GM12878 (cell line): Measurements from ENCODE around the gene EML3. TPM values are rescaled to one million over a fixed set of nuclear protein-coding genes. Genes with fewer than 3 reads are reported as not detected.
"Not testable (repeated sequence)": the region's sequence is repeated elsewhere in the genome, so short reads cannot be mapped to it uniquely, and the experiment has no call there.

ENCODE experiments used
- ATAC-seq: fragments of 200-7000 bp; cut with Tn5 transposase; 3 replicates; pipeline ENCODE4 v1.9.1; 2020; ENCODE audit warnings: mild to moderate bottlenecking, moderate library complexity
- BruUV-seq: library from RNA; stranded (reverse); fragments of 400-500 nt; replicated peaks from 2 replicates; lab custom pipeline; 2021; lab: Mats Ljungman, UMichigan
- CTCF ChIA-PET: fragments of 300-600 bp; sonication (Branson Sonifier 250); formaldehyde crosslinking; extraction: SDS; loops from one replicate; lab custom pipeline; 2021; ENCODE audit warnings: inconsistent platforms; lab: Yijun Ruan, JAX
- POLR2A ChIA-PET: fragments of 350-600 bp; formaldehyde crosslinking; extraction: SDS; loops from one replicate; lab custom pipeline; 2021; ENCODE audit warnings: inconsistent platforms; lab: Charles Lee
- RAD21 ChIA-PET: fragments of 300-600 bp; sonication (Branson Sonifier 250); formaldehyde crosslinking; loops from one replicate; lab custom pipeline; 2023; ENCODE audit warnings: antibody characterized with exemption; ENCODE audit not compliant: unreplicated experiment; lab: Charles Lee
- SMC1A ChIA-PET: fragments of 300-600 bp; sonication (Branson Sonifier 250); formaldehyde crosslinking; loops from one replicate; lab custom pipeline; 2023; ENCODE audit not compliant: unreplicated experiment, uncharacterized antibody; lab: Charles Lee
- DNase-seq: peaks from one replicate; pipeline ENCODE4 v3.0.0-alpha.2; 2011; ENCODE audit warnings: low read depth, low spot score
- FAIRE-seq: peaks from 3 replicates; lab custom pipeline; 2011; peaks lifted over from hg19 to GRCh38; lab: Jason Lieb, UNC
- H2AFZ ChIP-seq: 2 replicates; pipeline ENCODE4 v1.6.0; 2011; ENCODE audit warnings: low read depth, low read length, control low read depth; ENCODE audit not compliant: control insufficient read depth
- H3K27ac ChIP-seq: 2 replicates; pipeline ENCODE4 v1.5.1; 2011; ENCODE audit warnings: control low read depth; ENCODE audit not compliant: control insufficient read depth, insufficient read depth
- H3K27me3 ChIP-seq, 2 experiments: replicated peaks in 1 of 2; 2 replicates each; pipeline versions ENCODE4 v1.6.0 to v1.6.1; 2011; ENCODE audit warnings: low read length in 1 of 2; ENCODE audit not compliant: control insufficient read depth in 2 of 2, insufficient read depth in 2 of 2
- H3K36me3 ChIP-seq, 2 experiments: 2 replicates each; pipeline ENCODE4 v1.5.1; 2011; ENCODE audit warnings: low read length in 1 of 2; ENCODE audit not compliant: control insufficient read depth in 2 of 2, insufficient read depth in 2 of 2
- H3K4me1 ChIP-seq: 2 replicates; pipeline ENCODE4 v1.6.1; 2011; ENCODE audit warnings: mild to moderate bottlenecking, low read length, moderate library complexity, mixed read lengths; ENCODE audit not compliant: control insufficient read depth, insufficient read depth
- H3K4me2 ChIP-seq: 2 replicates; pipeline ENCODE4 v1.6.0; 2011; ENCODE audit warnings: control low read depth; ENCODE audit not compliant: control insufficient read depth, insufficient read depth
- H3K4me3 ChIP-seq: fragments of 200-600 bp; sonication (generic); 2 replicates; pipeline ENCODE4 v1.5.1; 2016
- H3K79me2 ChIP-seq: 2 replicates; pipeline ENCODE4 v1.6.0; 2011; ENCODE audit warnings: low read length; ENCODE audit not compliant: control insufficient read depth, insufficient read depth
- H3K9ac ChIP-seq: 2 replicates; pipeline ENCODE4 v1.8.0; 2011; ENCODE audit warnings: low read length, control low read depth, mixed read lengths; ENCODE audit not compliant: control insufficient read depth, insufficient read depth
- H3K9me3 ChIP-seq: replicated peaks from 3 replicates; pipeline ENCODE4 v1.5.1; 2011; ENCODE audit warnings: mild to moderate bottlenecking, low read length; ENCODE audit not compliant: control insufficient read depth, insufficient read depth
- H4K20me1 ChIP-seq: 2 replicates; pipeline ENCODE4 v1.6.0; 2011; ENCODE audit not compliant: control insufficient read depth, insufficient read depth
- WGBS: methylation state at CpG from one replicate; pipeline ENCODE4 v1.1.6; 2016; ENCODE audit warnings: low lambda C conversion rate; ENCODE audit not compliant: insufficient replicate concordance, insufficient coverage; ENCODE audit errors: missing lambda C conversion rate; 5-methylcytosine and 5-hydroxymethylcytosine counted together
- in situ Hi-C: fragments of 300-500 bp; cut with MboI; formaldehyde crosslinking; loops from 9 replicates; pipeline ENCODE4 v1.14.3; 2018; ENCODE audit warnings: mixed read lengths
- intact Hi-C: fragments of 100-400 bp; cut with micrococcal nuclease; formaldehyde crosslinking; loops from one replicate; pipeline ENCODE4 v1.14.2; 2022; ENCODE audit not compliant: unreplicated experiment
- polyA plus RNA-seq, 11 experiments: library from polyadenylated mRNA; depleted of rRNA in 4 of 11; unstranded in 6 of 11; stranded (reverse) in 5 of 11; fragments of >200 nt; fragmentation: Nextera tagmentation in 4 of 11; fragmentation: Illumina TruSeq in 1 of 11; extraction: Ambion mirVana in 4 of 11; extraction: Trizol in 1 of 11; gene quantifications; 1 replicate in 1 of 11; 2 replicates in 10 of 11; pipeline versions ENCODE4 v1.2.1 to v1.2.3, GENCODE V29; 2011 to 2016; ENCODE audit warnings: inconsistent platforms in 2 of 11, missing spikeins in 2 of 11, low read depth in 1 of 11
- total RNA-seq, 4 experiments: library from RNA; depleted of rRNA in 3 of 4; stranded (reverse); fragments of >200 nt in 3 of 4; fragmentation: Illumina TruSeq in 1 of 4; extraction: Trizol in 1 of 4; gene quantifications; 2 replicates each; pipeline versions ENCODE4 v1.2.1 to v1.2.3, GENCODE V29; 2013 to 2021
- TF ChIP-seq, protein P1 (sequence below): fragments of 450-650 bp; IDR thresholded peaks from 2 replicates; pipeline ENCODE4 v1.6.1; 2017; ENCODE audit warnings: borderline replicate concordance

EML3 gene
- total and polyA plus RNA-seq, 10 of the 15 experiments (the other 5 are each of a cell fraction or from before 2014, with no cell fraction given), result 0.58 to 82.5 (median 24.8) TPM

DNA sequence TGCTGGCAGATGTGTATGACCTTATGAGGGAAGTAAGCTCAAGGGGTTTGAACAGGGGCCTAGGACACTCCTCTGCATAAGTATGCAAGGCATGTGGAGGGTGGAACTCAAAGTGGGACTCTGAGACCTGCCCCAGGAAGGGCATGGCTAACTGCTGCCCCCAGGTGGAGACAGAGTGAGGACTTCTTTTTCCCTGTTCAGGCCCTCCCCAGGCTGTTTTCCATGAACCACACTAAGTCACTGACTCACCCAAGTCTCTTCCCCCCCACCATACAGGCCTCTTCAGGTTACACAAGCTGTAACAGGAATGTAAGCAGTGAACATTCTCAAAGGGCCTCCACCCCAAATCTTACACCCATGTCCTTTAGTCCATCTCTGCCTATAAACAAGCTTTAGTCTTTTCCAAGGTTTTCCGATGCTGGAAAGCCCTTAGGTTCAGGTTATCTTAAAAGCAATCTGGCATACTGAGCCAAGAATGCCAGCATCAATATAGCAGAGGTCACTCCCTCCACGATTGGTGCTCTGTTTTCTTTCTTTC, 51.9 kb downstream of the EML3 start (continued):
- TF ChIP-seq, protein P1, sequence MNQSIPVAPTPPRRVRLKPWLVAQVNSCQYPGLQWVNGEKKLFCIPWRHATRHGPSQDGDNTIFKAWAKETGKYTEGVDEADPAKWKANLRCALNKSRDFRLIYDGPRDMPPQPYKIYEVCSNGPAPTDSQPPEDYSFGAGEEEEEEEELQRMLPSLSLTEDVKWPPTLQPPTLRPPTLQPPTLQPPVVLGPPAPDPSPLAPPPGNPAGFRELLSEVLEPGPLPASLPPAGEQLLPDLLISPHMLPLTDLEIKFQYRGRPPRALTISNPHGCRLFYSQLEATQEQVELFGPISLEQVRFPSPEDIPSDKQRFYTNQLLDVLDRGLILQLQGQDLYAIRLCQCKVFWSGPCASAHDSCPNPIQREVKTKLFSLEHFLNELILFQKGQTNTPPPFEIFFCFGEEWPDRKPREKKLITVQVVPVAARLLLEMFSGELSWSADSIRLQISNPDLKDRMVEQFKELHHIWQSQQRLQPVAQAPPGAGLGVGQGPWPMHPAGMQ, result no peak
- TF ChIP-seq, all 136 proteins: peak for 9

DNA sequence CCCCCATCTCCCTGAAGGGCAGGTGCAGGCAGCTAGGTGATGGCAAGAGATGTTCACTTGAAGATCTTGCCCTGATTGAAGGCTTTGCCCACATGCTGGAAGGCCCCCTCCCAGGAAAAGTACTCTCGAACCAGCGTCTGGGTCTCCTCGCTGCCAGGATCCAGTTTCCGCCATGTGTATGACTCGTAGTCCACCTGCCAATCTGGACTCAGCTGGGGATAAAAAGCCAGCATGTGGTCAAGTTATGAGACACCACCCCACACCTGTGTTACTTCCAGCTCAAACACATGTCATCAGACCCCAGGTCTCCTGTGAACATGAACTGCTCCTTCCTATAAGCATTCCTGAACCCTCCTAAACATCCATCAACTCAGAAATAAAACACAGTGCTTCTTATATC, 52.9 kb downstream of the EML3 start:
- ChIA-PET RAD21 (interaction anchor here (0.8 to 13.9 kb wide), 8 partner anchors 8 to 165 kb away, joined by 3 to 313 read pairs (median 7); partner anchors contain the start of genes AHNAK and TUT1), CTCF (interaction anchor here (0.7 to 7.5 kb wide), 18 partner anchors 8 to 178 kb away, joined by 3 to 246 read pairs (median 6); partner anchors contain the start of gene EEF1G), POLR2A (interaction anchor here (0.6 to 11.4 kb wide), 5 partner anchors 11 to 135 kb away, joined by 3 to 188 read pairs (median 5); partner anchors contain the start of gene AHNAK), SMC1A (interaction anchor here (0.6 to 11.4 kb wide), 13 partner anchors 9 to 1772 kb away, joined by 3 to 212 read pairs (median 7); partner anchors contain the start of genes EEF1G and SCGB1A1)
- intact Hi-C loops, result loop anchor here (1.0 kb wide), 2 partner anchors 18 to 135 kb away; no protein-coding TSS in a partner anchor
- H4K20me1 ChIP-seq, H3K4me3 ChIP-seq, H3K27me3 ChIP-seq, DNase-seq, H2AFZ ChIP-seq, H3K79me2 ChIP-seq, ATAC-seq, H3K9me3 ChIP-seq, FAIRE-seq, H3K9ac ChIP-seq, H3K4me2 ChIP-seq, H3K27ac ChIP-seq: not testable (repeated sequence)
- WGBS, result 93% methylated on average over 3 of the region's 5 CpGs
- TSS peak; percentile 100 for BruUV-seq
- in situ Hi-C loops, result loop anchor here (10.0 kb wide), 1 partner anchor 135 kb away; no protein-coding TSS in a partner anchor
- H3K36me3 ChIP-seq, result peaks cover 15 to 25% of the 10 kb centered on the region in 2 experiments; a peak in 3 of 4 replicates
- peaks cover 57% of the 10 kb centered on the region for H3K4me1 ChIP-seq
